Measurements from ENCODE around the gene GFOD1.

DNA sequence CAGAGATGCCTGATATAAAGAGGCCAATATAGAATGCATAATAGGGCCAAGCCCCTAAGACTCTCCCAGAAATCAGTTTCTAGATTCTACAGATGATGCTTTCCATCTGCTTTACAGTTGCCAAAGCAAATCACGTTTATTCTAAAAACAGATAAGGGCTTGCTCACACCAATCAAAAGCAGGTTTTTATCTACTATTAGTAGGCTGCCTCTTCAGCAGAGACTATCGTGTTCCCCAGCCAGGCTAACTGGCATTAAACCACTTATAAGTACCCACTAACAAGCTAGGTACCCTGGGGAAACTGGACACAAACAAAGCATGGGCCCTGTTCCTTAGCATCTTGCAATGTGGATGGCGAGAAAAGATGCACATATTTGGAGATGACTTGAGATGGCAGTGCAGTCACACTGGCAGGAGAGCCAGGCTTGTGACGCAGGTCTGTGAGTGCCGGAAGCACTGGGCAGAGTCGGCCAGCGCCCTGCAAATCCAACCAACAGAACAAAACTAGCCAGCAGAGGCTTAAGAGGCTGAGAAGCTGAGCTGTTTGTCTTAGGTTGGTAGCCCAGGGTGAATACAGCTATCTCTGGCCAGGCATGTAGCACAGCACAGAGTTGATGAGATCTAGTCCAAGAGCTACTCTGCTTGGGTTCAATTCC is 73.4 kb downstream of the GFOD1 start:
- TF ChIP-seq, protein P1, sequence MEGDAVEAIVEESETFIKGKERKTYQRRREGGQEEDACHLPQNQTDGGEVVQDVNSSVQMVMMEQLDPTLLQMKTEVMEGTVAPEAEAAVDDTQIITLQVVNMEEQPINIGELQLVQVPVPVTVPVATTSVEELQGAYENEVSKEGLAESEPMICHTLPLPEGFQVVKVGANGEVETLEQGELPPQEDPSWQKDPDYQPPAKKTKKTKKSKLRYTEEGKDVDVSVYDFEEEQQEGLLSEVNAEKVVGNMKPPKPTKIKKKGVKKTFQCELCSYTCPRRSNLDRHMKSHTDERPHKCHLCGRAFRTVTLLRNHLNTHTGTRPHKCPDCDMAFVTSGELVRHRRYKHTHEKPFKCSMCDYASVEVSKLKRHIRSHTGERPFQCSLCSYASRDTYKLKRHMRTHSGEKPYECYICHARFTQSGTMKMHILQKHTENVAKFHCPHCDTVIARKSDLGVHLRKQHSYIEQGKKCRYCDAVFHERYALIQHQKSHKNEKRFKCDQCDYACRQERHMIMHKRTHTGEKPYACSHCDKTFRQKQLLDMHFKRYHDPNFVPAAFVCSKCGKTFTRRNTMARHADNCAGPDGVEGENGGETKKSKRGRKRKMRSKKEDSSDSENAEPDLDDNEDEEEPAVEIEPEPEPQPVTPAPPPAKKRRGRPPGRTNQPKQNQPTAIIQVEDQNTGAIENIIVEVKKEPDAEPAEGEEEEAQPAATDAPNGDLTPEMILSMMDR (IDR thresholded peaks at IDR 0.05): no peak
- no peak for TF ChIP-seq POLR2A (IDR thresholded peaks at IDR 0.05)
